HepG2 (cell line): ENCODE measurements around the gene BBIP1. TPM values are rescaled to one million over a fixed set of nuclear protein-coding genes. Genes with fewer than 3 reads are reported as not detected.

ENCODE experiments used
- ATF2 ChIP-seq: sonication (generic); formaldehyde crosslinking; IDR thresholded peaks from 2 replicates; pipeline ENCODE4 v1.4.0; 2020; ENCODE audit warnings: missing genetic modification reagents
- DDIT3 ChIP-seq: sonication (generic); formaldehyde crosslinking; IDR thresholded peaks from 2 replicates; pipeline ENCODE4 v1.4.0; 2020; ENCODE audit warnings: mild to moderate bottlenecking, missing genetic modification reagents
- FOXK1 ChIP-seq: sonication (generic); formaldehyde crosslinking; IDR thresholded peaks from 2 replicates; pipeline ENCODE4 v1.4.0; 2020; ENCODE audit warnings: low read depth, missing genetic modification reagents, borderline replicate concordance
- GATAD2A ChIP-seq: IDR thresholded peaks from 2 replicates; pipeline ENCODE4 v1.6.1; 2016
- HDAC1 ChIP-seq: sonication (generic); formaldehyde crosslinking; IDR thresholded peaks from 2 replicates; pipeline ENCODE4 v1.5.1; 2020; ENCODE audit warnings: mild to moderate bottlenecking, missing genetic modification reagents
- JUND ChIP-seq: sonication (generic); formaldehyde crosslinking; IDR thresholded peaks from 2 replicates; pipeline ENCODE4 v1.8.0; 2022; ENCODE audit warnings: mild to moderate bottlenecking, missing genetic modification reagents
- NCOA5 ChIP-seq: sonication (generic); formaldehyde crosslinking; IDR thresholded peaks from 2 replicates; pipeline ENCODE4 v1.4.0; 2020; ENCODE audit warnings: missing genetic modification reagents
- RAD21 ChIP-seq: fragments of 450-650 bp; formaldehyde crosslinking; IDR thresholded peaks from 2 replicates; pipeline ENCODE4 v1.5.0; 2020; ENCODE audit warnings: mild to moderate bottlenecking
- RARG ChIP-seq: sonication (generic); formaldehyde crosslinking; IDR thresholded peaks from 2 replicates; pipeline ENCODE4 v1.4.0; 2020; ENCODE audit warnings: low read depth, mild to moderate bottlenecking, missing genetic modification reagents
- RCOR2 ChIP-seq: IDR thresholded peaks from 2 replicates; pipeline ENCODE4 v1.6.1; 2016; ENCODE audit warnings: missing biosample characterization, missing genetic modification reagents
- SALL1 ChIP-seq: sonication (generic); formaldehyde crosslinking; IDR thresholded peaks from 2 replicates; pipeline ENCODE4 v1.8.0; 2022; ENCODE audit warnings: mild to moderate bottlenecking, missing genetic modification reagents
- SIX4 ChIP-seq: sonication (generic); formaldehyde crosslinking; IDR thresholded peaks from 2 replicates; pipeline ENCODE4 v1.4.0; 2020; ENCODE audit warnings: missing genetic modification reagents
- SOX6 ChIP-seq, 2 experiments: fragments of 450-650 bp in 1 of 2; sonication (generic) in 1 of 2; formaldehyde crosslinking in 1 of 2; IDR thresholded peaks; 2 replicates each; pipeline versions ENCODE4 v1.4.0 to v1.6.1; 2017 to 2020; ENCODE audit warnings: antibody characterized with exemption in 1 of 2, mild to moderate bottlenecking in 1 of 2, missing genetic modification reagents in 1 of 2
- THAP11 ChIP-seq: IDR thresholded peaks from 2 replicates; pipeline ENCODE4 v1.6.1; 2016; ENCODE audit warnings: missing biosample characterization, missing genetic modification reagents
- TOE1 ChIP-seq: sonication (generic); formaldehyde crosslinking; IDR thresholded peaks from 2 replicates; pipeline ENCODE4 v1.4.0; 2020; ENCODE audit warnings: mild to moderate bottlenecking, missing genetic modification reagents
- ZNF12 ChIP-seq: sonication (generic); formaldehyde crosslinking; IDR thresholded peaks from 2 replicates; pipeline ENCODE4 v1.5.0; 2020; ENCODE audit warnings: missing genetic modification reagents
- ZNF276 ChIP-seq: sonication (generic); formaldehyde crosslinking; IDR thresholded peaks from 2 replicates; pipeline ENCODE4 v1.4.0; 2020; ENCODE audit warnings: mild to moderate bottlenecking, low read depth, missing genetic modification reagents
- ZNF407 ChIP-seq: sonication (generic); formaldehyde crosslinking; IDR thresholded peaks from one replicate; pipeline ENCODE4 v1.5.1; 2020; ENCODE audit warnings: mild to moderate bottlenecking, missing genetic modification reagents; ENCODE audit errors: not compliant biosample characterization
- polyA plus RNA-seq, 8 experiments: library from polyadenylated mRNA; depleted of rRNA in 3 of 8; stranded (reverse) in 7 of 8; unstranded in 1 of 8; fragments of >200 nt; fragmentation: Illumina TruSeq in 4 of 8; extraction: Trizol in 4 of 8; gene quantifications; 2 replicates each; pipeline versions ENCODE4 v1.2.1 to v1.2.3, GENCODE V29; 2011 to 2016; ENCODE audit warnings: low read depth in 4 of 8, missing spikeins in 1 of 8, mixed read lengths in 1 of 8; ENCODE audit not compliant: insufficient read depth in 1 of 8
- total RNA-seq, 5 experiments: library from RNA; depleted of rRNA; stranded (reverse); fragments of >200 nt; fragmentation: Illumina TruSeq; extraction: Trizol; gene quantifications; 2 replicates each; pipeline ENCODE4 v1.2.3, GENCODE V29; 2016; ENCODE audit warnings: low read depth in 1 of 5

The BBIP1 gene
- total and polyA plus RNA-seq, 2 of the 13 experiments (the other 11 are each of a cell fraction or from before 2014, with no cell fraction given): 18.3 to 24.1 TPM

- TF ChIP-seq SOX6 (IDR thresholded peaks at IDR 0.05): no peak
- peak; percentile 94 for TF ChIP-seq SOX6 (CRISPR knock-in tag; IDR thresholded peaks at IDR 0.05)
- no peak for TF ChIP-seq DDIT3 (CRISPR knock-in tag)
- TF ChIP-seq HDAC1: peak; percentile 72
- TF ChIP-seq TOE1: no peak
- TF ChIP-seq RARG (CRISPR knock-in tag): no peak
- peak; percentile 58 for TF ChIP-seq THAP11 (CRISPR knock-in tag)
- peak; percentile 66; the same call in 1 of the 2 replicates for TF ChIP-seq SIX4 (CRISPR knock-in tag)
- TF ChIP-seq JUND: peak; percentile 24; the same call in 1 of the 2 replicates
- no peak for TF ChIP-seq RAD21 (CRISPR knock-in tag)
- peak; percentile 81 for TF ChIP-seq GATAD2A (CRISPR knock-in tag)
- peak; percentile 37 for TF ChIP-seq RCOR2 (CRISPR knock-in tag)
- peak; percentile 73 for TF ChIP-seq SALL1 (CRISPR knock-in tag)
- no peak for TF ChIP-seq NCOA5 (CRISPR knock-in tag)
- peak; percentile 64; the same call in 1 of the 2 replicates for TF ChIP-seq FOXK1 (CRISPR knock-in tag)
- no peak for TF ChIP-seq ZNF407
- peak; percentile 40; the same call in 1 of the 2 replicates for TF ChIP-seq ZNF12
- 0 out of 2 replicates have a peak, but pooled peaks have one; percentile 20 for TF ChIP-seq ATF2
- TF ChIP-seq ZNF276 (CRISPR knock-in tag): no peak
These were observed 61.5 kb downstream of the BBIP1 start (continued) for GRCh38 chr10:110857265-110858171.
